Naive B cell (primary cell): ENCODE results near the gene KDM4B. TPM values are rescaled to one million over a fixed set of nuclear protein-coding genes. Genes with fewer than 3 reads are reported as not detected.

Experiments used
- ATAC-seq, 2 donors: fragments of 150-1000 bp; cut with Tn5 transposase; 2 replicates each; pipeline ENCODE4 v1.10.0; 2021; ENCODE audit warnings: low read depth in 2 of 2, mild to moderate bottlenecking in 2 of 2, moderate library complexity in 2 of 2
- DNase-seq: peaks from one replicate; pipeline ENCODE4 v3.0.0; 2022
- H3K27ac Mint-ChIP-seq, 6 donors: one replicate each; pipeline ENCODE4 v1.8.0; 2020 to 2022; ENCODE audit warnings: mild to moderate bottlenecking in 6 of 6, mixed read lengths in 6 of 6, moderate library complexity in 5 of 6, inconsistent platforms in 2 of 6
- H3K27me3 Mint-ChIP-seq, 3 donors: one replicate each; pipeline ENCODE4 v1.8.0; 2021 to 2022; ENCODE audit warnings: mixed read lengths in 3 of 3, mild to moderate bottlenecking in 1 of 3
- H3K36me3 Mint-ChIP-seq, 2 donors: one replicate each; pipeline ENCODE4 v1.8.0; 2020 to 2022; ENCODE audit warnings: mixed read lengths in 2 of 2, inconsistent platforms in 1 of 2, mild to moderate bottlenecking in 1 of 2
- H3K4me1 Mint-ChIP-seq, 3 donors: one replicate each; pipeline ENCODE4 v1.8.0; 2020 to 2022; ENCODE audit warnings: mixed read lengths in 3 of 3, inconsistent platforms in 1 of 3, mild to moderate bottlenecking in 1 of 3, moderate library complexity in 1 of 3
- H3K4me3 Mint-ChIP-seq, 8 donors: one replicate each; pipeline ENCODE4 v1.8.0; 2020 to 2022; ENCODE audit warnings: mild to moderate bottlenecking in 8 of 8, mixed read lengths in 8 of 8, moderate library complexity in 8 of 8, inconsistent platforms in 2 of 8
- H3K9me3 Mint-ChIP-seq, 7 donors: one replicate each; pipeline ENCODE4 v1.8.0; 2020 to 2022; ENCODE audit warnings: mixed read lengths in 7 of 7, mild to moderate bottlenecking in 5 of 7, inconsistent platforms in 2 of 7, moderate library complexity in 1 of 7
- polyA plus RNA-seq, 6 donors: library from polyadenylated mRNA; unstranded; fragments of 300-500 nt; fragmentation: Illumina TruSeq; gene quantifications; one replicate each; pipeline ENCODE4 v1.2.3, GENCODE V29; 2021; ENCODE audit warnings: low read depth in 6 of 6

Gene KDM4B
- polyA plus RNA-seq, 6 donors from 2014 or later: 17.9 to 94.1 (median 50.8) TPM

- DNase-seq (no peak), ATAC-seq (no peak)
- Mint-ChIP-seq H3K4me1 (peaks cover 0 to 7% (median 4%) of the 10 kb centered on the region in 3 donors), H3K4me3 (no peak overlapping the region), H3K9me3 (peaks cover 8 to 28% (median 23%) of the 10 kb centered on the region in 7 donors), H3K27ac (peak overlapping the region in 3 of 6 donors; percentile 7 to 56 (median 49)), H3K27me3 (no peaks in the 10 kb centered on the region), H3K36me3 (peaks cover 27 to 35% of the 10 kb centered on the region in 2 donors)
These were observed 128.5 kb downstream of the KDM4B start for GRCh38 chr19:5097331-5097930.

DNA sequence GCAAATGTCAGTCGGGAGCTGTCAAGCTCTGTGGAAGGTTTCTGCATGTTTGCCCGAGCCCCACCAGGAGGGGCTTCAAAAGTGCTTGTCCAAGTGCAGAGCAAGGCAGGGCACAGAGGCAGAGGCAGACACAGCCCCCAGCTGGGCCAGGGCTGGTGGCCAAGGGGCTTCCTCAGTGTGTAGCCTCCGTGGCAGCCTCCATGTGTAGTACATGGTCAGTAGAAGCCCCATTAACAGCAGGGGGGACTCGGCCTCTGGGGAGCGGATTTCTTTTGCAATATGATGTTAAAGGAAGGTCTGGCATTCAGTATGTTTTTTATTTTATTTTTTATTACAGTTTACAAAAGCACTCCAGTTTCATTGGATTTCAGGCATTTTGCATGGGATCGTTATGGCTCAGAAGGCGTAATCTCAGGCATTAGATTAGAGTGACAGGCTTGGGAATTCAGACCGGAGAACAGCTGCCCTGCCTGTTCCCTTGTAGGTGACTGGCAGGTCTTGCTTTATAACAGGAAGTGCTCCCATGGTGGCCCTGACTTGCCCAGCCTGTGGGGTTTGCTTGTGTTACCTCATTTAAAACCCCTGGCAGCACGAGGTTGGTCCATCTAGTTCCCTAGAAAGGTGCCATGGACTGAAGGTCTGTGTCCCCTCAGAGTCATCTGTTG lies 129.2 kb downstream of the KDM4B start:
- Mint-ChIP-seq H3K27ac (peak overlapping the region in 1 of 6 donors; percentile 56), H3K9me3 (peaks cover 8 to 28% (median 23%) of the 10 kb centered on the region in 7 donors), H3K4me1 (peaks cover 0 to 7% (median 4%) of the 10 kb centered on the region in 3 donors), H3K27me3 (no peaks in the 10 kb centered on the region), H3K36me3 (peaks cover 27 to 35% of the 10 kb centered on the region in 2 donors), H3K4me3 (no peak overlapping the region)
- DNase-seq (no peak), ATAC-seq (no peak)

DNA sequence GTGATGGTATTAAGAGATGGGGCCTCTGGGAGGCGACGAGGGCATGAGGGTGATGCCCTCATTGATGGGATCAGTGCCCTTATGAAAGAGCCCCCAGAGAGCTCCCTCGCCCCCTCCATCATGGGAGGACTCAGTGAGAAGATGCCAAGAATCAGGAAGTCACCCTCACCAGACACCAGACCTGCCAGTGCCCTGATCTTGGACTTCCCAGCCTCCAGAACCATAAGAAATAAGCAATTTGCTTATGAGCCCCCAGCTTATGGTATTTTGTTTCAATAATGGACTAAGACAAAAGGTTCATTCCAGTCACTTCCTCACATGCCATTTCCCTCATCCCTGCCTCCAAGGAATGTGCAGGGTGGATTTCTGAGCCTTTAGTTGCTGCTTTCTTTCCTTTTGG lies 129.7 kb downstream of the KDM4B start:
- H3K27me3 Mint-ChIP-seq: no peaks in the 10 kb centered on the region
- no peak overlapping the region for H3K4me3 Mint-ChIP-seq
- DNase-seq: no peak
- peaks cover 8 to 28% (median 23%) of the 10 kb centered on the region in 7 donors for H3K9me3 Mint-ChIP-seq
- peak overlapping the region in 1 of 6 donors; percentile 70 for H3K27ac Mint-ChIP-seq
- H3K4me1 Mint-ChIP-seq: peaks cover 0 to 7% (median 4%) of the 10 kb centered on the region in 3 donors
- no peak for ATAC-seq
- H3K36me3 Mint-ChIP-seq: peaks cover 27 to 35% of the 10 kb centered on the region in 2 donors

DNA sequence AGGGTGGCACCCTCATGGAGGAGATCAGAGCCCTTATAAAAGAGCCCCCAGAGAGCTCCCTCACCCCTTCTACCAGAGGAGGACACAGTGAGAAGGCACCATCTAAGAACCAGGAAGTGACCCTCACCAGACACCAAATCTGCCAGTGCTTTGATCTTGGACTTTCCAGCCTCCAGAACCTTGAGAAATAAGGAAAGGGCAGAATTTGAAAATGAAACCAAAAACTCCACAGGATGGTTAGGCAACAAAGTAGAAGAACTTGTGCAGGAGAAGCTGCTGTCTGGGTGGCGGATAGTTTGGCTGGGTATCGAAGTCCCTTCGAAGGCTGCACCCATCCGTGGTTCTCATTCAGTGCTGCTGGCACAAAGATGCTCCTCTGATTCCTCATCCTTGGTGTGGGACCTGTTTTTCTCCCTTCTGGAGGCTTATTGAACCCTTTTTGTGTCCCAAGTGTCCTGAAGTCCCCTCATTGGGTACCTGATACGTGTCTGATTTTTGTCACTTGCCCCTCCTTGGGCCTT lies 130.8 kb downstream of the KDM4B start:
- H3K36me3 Mint-ChIP-seq: peaks cover 27 to 35% of the 10 kb centered on the region in 2 donors
- H3K27me3 Mint-ChIP-seq: no peaks in the 10 kb centered on the region
- DNase-seq (no peak), ATAC-seq (no peak)
- H3K4me3 Mint-ChIP-seq: no peak overlapping the region
- H3K27ac Mint-ChIP-seq: peak overlapping the region in 1 of 6 donors; percentile 49
- H3K9me3 Mint-ChIP-seq: peaks cover 8 to 28% (median 23%) of the 10 kb centered on the region in 7 donors
- peaks cover 0 to 4% (median 0%) of the 10 kb centered on the region in 3 donors for H3K4me1 Mint-ChIP-seq

DNA sequence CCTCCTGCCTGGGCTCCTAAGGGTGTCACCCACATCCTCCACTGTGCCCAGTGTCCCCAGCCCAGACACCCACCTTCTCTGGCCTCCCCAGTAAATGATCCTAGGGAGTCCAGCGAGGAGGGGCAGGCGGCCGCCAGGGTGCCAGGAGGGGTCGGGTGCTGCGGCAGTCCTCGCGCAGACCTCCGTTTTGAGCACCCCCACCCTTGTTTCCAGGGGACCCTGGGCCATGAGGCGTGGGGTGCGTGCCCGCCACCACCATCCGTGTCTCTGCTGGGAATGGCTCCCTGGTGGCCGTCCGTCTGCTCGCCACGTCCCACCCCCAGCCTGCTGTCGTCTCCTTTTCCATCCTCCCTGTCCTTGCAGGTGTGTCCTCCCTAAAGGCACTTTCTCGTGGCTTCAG lies 133.0 kb downstream of the KDM4B start:
- peaks cover 30 to 31% of the 10 kb centered on the region in 2 donors for H3K36me3 Mint-ChIP-seq
- H3K4me1 Mint-ChIP-seq: peaks cover 0 to 4% (median 0%) of the 10 kb centered on the region in 3 donors
- no peak overlapping the region for H3K4me3 Mint-ChIP-seq
- no peaks in the 10 kb centered on the region for H3K27me3 Mint-ChIP-seq
- DNase-seq (no peak), ATAC-seq (no peak)
- H3K27ac Mint-ChIP-seq: no peak overlapping the region
- H3K9me3 Mint-ChIP-seq: peaks cover 8 to 28% (median 23%) of the 10 kb centered on the region in 7 donors

DNA sequence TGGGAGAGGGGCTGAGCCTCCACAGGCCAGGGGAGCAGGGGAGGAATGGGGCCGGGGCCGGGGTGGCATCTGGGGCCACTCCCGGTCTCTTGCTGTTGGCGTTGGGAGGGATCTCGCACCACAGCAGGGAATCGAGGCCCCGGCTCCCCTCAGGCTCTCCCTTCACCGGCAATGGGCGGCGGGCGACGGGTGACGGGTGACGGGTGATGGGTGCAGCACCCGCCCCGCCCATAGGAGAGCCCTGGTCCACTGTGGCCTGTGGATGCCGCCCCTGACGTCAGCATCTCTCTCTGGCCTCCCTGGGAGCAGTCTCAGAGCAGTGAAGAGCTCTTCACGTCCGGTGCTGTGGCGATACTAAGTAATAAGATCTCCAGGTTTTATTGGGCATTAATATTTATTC lies 133.6 kb downstream of the KDM4B start:
- H3K36me3 Mint-ChIP-seq: peaks cover 28 to 30% of the 10 kb centered on the region in 2 donors
- no peak overlapping the region for H3K27ac Mint-ChIP-seq
- H3K4me1 Mint-ChIP-seq: peaks cover 0 to 4% (median 0%) of the 10 kb centered on the region in 3 donors
- ATAC-seq (no peak), DNase-seq (no peak)
- no peaks in the 10 kb centered on the region for H3K27me3 Mint-ChIP-seq
- H3K9me3 Mint-ChIP-seq: peaks cover 8 to 28% (median 23%) of the 10 kb centered on the region in 7 donors
- H3K4me3 Mint-ChIP-seq: no peak overlapping the region

DNA sequence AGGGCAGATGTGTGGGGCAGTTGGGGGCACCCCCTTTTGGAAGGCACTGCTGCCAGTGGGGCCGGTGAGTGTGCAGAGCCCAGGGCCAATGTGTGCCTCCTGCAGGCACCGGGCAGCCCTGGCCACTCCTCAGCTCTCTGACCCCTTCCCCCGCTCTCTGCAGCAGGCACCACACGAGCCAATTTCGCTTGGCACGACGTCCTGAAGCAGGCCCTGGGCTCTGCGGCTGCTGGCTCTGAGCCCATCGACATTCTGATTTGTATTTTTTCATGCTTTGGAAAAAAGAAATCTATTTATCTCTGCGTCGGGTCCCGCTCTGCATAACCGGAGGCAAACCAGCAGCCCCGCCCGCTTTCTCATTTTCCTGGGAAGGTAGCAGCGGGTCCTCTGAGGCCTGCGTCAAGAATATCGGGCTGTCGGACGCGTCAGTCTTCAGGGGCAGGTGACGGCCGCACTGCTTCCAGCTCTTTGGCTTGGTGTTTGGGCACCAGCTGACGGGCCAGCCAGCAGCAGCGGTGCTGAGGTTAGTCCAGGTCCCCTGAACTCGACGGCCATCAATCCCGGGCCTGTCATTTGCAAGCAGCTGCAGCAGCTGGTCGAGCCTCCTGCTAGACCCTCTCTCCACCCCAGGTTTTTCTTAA lies 134.3 kb downstream of the KDM4B start:
- no peak for ATAC-seq
- no peak overlapping the region for H3K4me3 Mint-ChIP-seq
- no peak overlapping the region for H3K27ac Mint-ChIP-seq
- DNase-seq: no peak
- peaks cover 0 to 4% (median 0%) of the 10 kb centered on the region in 3 donors for H3K4me1 Mint-ChIP-seq
- H3K9me3 Mint-ChIP-seq: peaks cover 8 to 28% (median 23%) of the 10 kb centered on the region in 7 donors
- H3K27me3 Mint-ChIP-seq: no peaks in the 10 kb centered on the region
- H3K36me3 Mint-ChIP-seq: peaks cover 28 to 30% of the 10 kb centered on the region in 2 donors

- peaks cover 0 to 4% (median 0%) of the 10 kb centered on the region in 3 donors for H3K4me1 Mint-ChIP-seq
- no peak overlapping the region for H3K4me3 Mint-ChIP-seq
- no peak for ATAC-seq
- DNase-seq: no peak
- H3K36me3 Mint-ChIP-seq: peaks cover 23 to 25% of the 10 kb centered on the region in 2 donors
- peaks cover 8 to 23% (median 18%) of the 10 kb centered on the region in 7 donors for H3K9me3 Mint-ChIP-seq
- peak overlapping the region in 1 of 6 donors; percentile 51 for H3K27ac Mint-ChIP-seq
- no peaks in the 10 kb centered on the region for H3K27me3 Mint-ChIP-seq
These were observed 135.0 kb downstream of the KDM4B start for GRCh38 chr19:5103812-5104410.

DNA sequence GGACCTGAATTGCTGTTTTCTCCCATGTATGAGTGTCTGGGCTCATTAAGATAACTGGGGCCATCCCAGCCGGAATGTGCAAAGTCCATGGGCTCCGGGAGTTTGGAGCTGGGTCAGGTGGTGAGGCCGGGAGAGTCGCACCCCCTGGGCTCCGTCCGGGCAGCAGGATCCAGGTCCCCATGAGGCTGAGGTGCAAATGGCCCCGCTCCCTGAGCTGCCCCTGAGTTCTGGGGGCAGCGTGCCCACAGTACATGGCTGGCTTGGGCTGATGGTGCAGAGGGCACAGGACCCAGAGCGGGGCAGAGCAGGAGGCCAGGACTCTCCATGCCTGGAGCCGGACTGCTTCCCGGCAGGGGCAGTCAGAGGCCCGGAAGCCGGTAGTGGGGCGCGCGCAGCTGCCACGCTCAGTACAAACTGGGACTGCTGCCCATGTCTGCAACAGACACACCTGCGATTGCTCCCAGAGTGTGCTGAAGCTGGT lies 136.0 kb downstream of the KDM4B start:
- H3K4me3 Mint-ChIP-seq: no peak overlapping the region
- no peak for DNase-seq
- H3K27ac Mint-ChIP-seq: peak overlapping the region in 1 of 6 donors; percentile 59
- no peak for ATAC-seq
- peaks cover 0 to 4% (median 0%) of the 10 kb centered on the region in 3 donors for H3K4me1 Mint-ChIP-seq
- H3K27me3 Mint-ChIP-seq: no peaks in the 10 kb centered on the region
- H3K36me3 Mint-ChIP-seq: peaks cover 14 to 15% of the 10 kb centered on the region in 2 donors
- H3K9me3 Mint-ChIP-seq: peaks cover 7 to 13% (median 10%) of the 10 kb centered on the region in 7 donors

GRCh38 chr19:5106191-5106726 lies 137.3 kb downstream of the KDM4B start:
- H3K4me1 Mint-ChIP-seq: no peaks in the 10 kb centered on the region
- no peak overlapping the region for H3K4me3 Mint-ChIP-seq
- H3K36me3 Mint-ChIP-seq: peaks cover 2 to 4% of the 10 kb centered on the region in 2 donors
- H3K9me3 Mint-ChIP-seq: peaks cover 0 to 3% (median 0%) of the 10 kb centered on the region in 7 donors
- ATAC-seq (no peak), DNase-seq (no peak)
- H3K27ac Mint-ChIP-seq: no peak overlapping the region
- no peaks in the 10 kb centered on the region for H3K27me3 Mint-ChIP-seq

DNA sequence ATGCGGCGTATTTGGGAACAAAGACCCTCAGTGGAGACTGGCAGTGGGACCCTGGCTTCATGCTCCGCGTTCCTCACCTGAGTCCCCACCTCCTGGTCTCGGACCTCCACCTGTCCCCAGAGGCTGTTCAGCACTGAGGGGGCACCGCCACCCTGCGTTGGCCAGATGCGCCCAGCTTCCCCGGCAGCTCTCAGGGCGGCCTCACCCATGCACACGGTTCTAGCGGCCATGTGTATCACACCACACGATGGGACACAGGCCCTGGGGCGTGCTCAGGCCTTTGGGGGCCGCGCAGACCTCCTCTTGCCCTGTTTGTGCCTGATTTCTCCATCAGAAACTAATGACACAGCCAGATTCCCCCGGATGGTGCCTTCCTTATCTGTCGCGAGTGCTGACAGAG lies 138.1 kb downstream of the KDM4B start:
- H3K27me3 Mint-ChIP-seq: no peaks in the 10 kb centered on the region
- H3K4me3 Mint-ChIP-seq: no peak overlapping the region
- no peak for ATAC-seq
- peaks cover 0 to 2% (median 0%) of the 10 kb centered on the region in 7 donors for H3K9me3 Mint-ChIP-seq
- H3K27ac Mint-ChIP-seq: peak overlapping the region in 1 of 6 donors; percentile 69
- no peak for DNase-seq
- peaks cover 4 to 6% of the 10 kb centered on the region in 2 donors for H3K36me3 Mint-ChIP-seq
- H3K4me1 Mint-ChIP-seq: no peaks in the 10 kb centered on the region

GRCh38 chr19:5107432-5108122 lies 138.7 kb downstream of the KDM4B start:
- no peak overlapping the region for H3K4me3 Mint-ChIP-seq
- peaks cover 0 to 2% (median 0%) of the 10 kb centered on the region in 7 donors for H3K9me3 Mint-ChIP-seq
- ATAC-seq (no peak), DNase-seq (no peak)
- H3K27ac Mint-ChIP-seq: no peak overlapping the region
- peaks cover 4 to 9% of the 10 kb centered on the region in 2 donors for H3K36me3 Mint-ChIP-seq
- H3K27me3 Mint-ChIP-seq: no peaks in the 10 kb centered on the region
- H3K4me1 Mint-ChIP-seq: peaks cover 0 to 1% (median 0%) of the 10 kb centered on the region in 3 donors
